Liver (tissue), 9 donors: ENCODE results near the gene FADD. TPM values are rescaled to one million over a fixed set of nuclear protein-coding genes. Genes with fewer than 3 reads are reported as not detected.

Experiments
- DNase-seq: peaks from one replicate; pipeline ENCODE4 v3.0.0-alpha.2; 2017; ENCODE audit warnings: low spot score
- H3K27ac ChIP-seq, 2 donors: one replicate each; pipeline ENCODE4 v1.7.0; 2013; ENCODE audit warnings: inconsistent platforms in 2 of 2, low read length in 2 of 2, control low read depth in 1 of 2, low read depth in 1 of 2, mild to moderate bottlenecking in 1 of 2
- H3K27me3 ChIP-seq, 4 donors: one replicate each; pipeline versions ENCODE4 v1.6.1 to v1.7.0; 2013; ENCODE audit warnings: low read length in 3 of 4, inconsistent platforms in 1 of 4, mild to moderate bottlenecking in 1 of 4, moderate library complexity in 1 of 4; ENCODE audit not compliant: control insufficient read depth in 4 of 4, insufficient read depth in 4 of 4
- H3K36me3 ChIP-seq, 4 donors: one replicate each; pipeline versions ENCODE4 v1.6.1 to v1.7.0; 2013; ENCODE audit warnings: low read length in 3 of 4, mild to moderate bottlenecking in 3 of 4, low read depth in 1 of 4, moderate library complexity in 1 of 4; ENCODE audit not compliant: control insufficient read depth in 4 of 4, insufficient read depth in 3 of 4
- H3K4me1 ChIP-seq, 4 donors: one replicate each; pipeline versions ENCODE4 v1.6.1 to v1.7.0; 2013; ENCODE audit warnings: low read length in 3 of 4, mild to moderate bottlenecking in 3 of 4, moderate library complexity in 1 of 4; ENCODE audit not compliant: control insufficient read depth in 4 of 4, insufficient read depth in 4 of 4
- H3K4me3 ChIP-seq, 3 donors: one replicate each; pipeline versions ENCODE4 v1.6.1 to v1.7.0; 2013; ENCODE audit warnings: low read length in 3 of 3, control low read depth in 1 of 3, low read depth in 1 of 3, mild to moderate bottlenecking in 1 of 3
- H3K9ac ChIP-seq, 2 donors: one replicate each; pipeline ENCODE4 v1.7.0; 2013; ENCODE audit warnings: low read length in 2 of 2, mild to moderate bottlenecking in 2 of 2, moderate library complexity in 2 of 2, control low read depth in 1 of 2, low read depth in 1 of 2
- H3K9me3 ChIP-seq, 4 donors: one replicate each; pipeline versions ENCODE4 v1.6.1 to v1.7.0; 2013; ENCODE audit warnings: low read length in 3 of 4; ENCODE audit not compliant: control insufficient read depth in 4 of 4
- EGR1 ChIP-seq, 2 donors: IDR thresholded peaks; 2 replicates each; pipeline ENCODE4 v1.6.1; 2016 to 2018; ENCODE audit warnings: antibody characterized with exemption in 2 of 2, low read depth in 2 of 2
- HNF4A ChIP-seq, 2 donors: conservative IDR thresholded peaks; 2 replicates each; pipeline ENCODE4 v1.6.1; 2016; ENCODE audit warnings: antibody characterized with exemption in 2 of 2, mild to moderate bottlenecking in 2 of 2
- HNF4G ChIP-seq: IDR thresholded peaks from 2 replicates; pipeline ENCODE4 v1.6.1; 2016; ENCODE audit warnings: antibody characterized with exemption
- JUND ChIP-seq, 2 donors: IDR thresholded peaks; 2 replicates each; pipeline ENCODE4 v1.6.1; 2016; ENCODE audit warnings: antibody characterized with exemption in 2 of 2
- NR2F2 ChIP-seq: IDR thresholded peaks from 2 replicates; pipeline ENCODE4 v1.6.1; 2016; ENCODE audit warnings: antibody characterized with exemption
- RAD21 ChIP-seq, 2 donors: IDR thresholded peaks; 2 replicates each; pipeline ENCODE4 v1.6.1; 2016; ENCODE audit warnings: antibody characterized with exemption in 2 of 2, mild to moderate bottlenecking in 2 of 2
- RXRA ChIP-seq, 2 donors: IDR thresholded peaks; 2 replicates each; pipeline ENCODE4 v1.6.1; 2017 to 2018; ENCODE audit warnings: antibody characterized with exemption in 2 of 2, mild to moderate bottlenecking in 1 of 2
- SP1 ChIP-seq: IDR thresholded peaks from 2 replicates; pipeline ENCODE4 v1.6.1; 2018; ENCODE audit warnings: antibody characterized with exemption, mild to moderate bottlenecking
- YY1 ChIP-seq: IDR thresholded peaks from 2 replicates; pipeline ENCODE4 v1.6.1; 2016; ENCODE audit warnings: antibody characterized with exemption, mild to moderate bottlenecking
- WGBS: extraction: QIAGEN DNeasy Blood & Tissue Kit; methylation state at CpG from one replicate; pipeline ENCODE4 v1.1.7; 2013; 5-methylcytosine and 5-hydroxymethylcytosine counted together
- polyA plus RNA-seq, 2 donors: library from polyadenylated mRNA; stranded (reverse) in 1 of 2; unstranded in 1 of 2; fragments of 200-250 nt in 1 of 2; fragments of >200 nt in 1 of 2; fragmentation: Nextera tagmentation in 1 of 2; extraction: Ambion mirVana in 1 of 2; gene quantifications; one replicate each; pipeline versions ENCODE4 v1.2.1 to v1.2.3, GENCODE V29; 2013 to 2015
- total RNA-seq, 2 donors: library from RNA; depleted of rRNA; stranded (reverse); fragments of >200 nt; gene quantifications; one replicate each; pipeline ENCODE4 v1.2.3, GENCODE V29; 2014
- TF ChIP-seq, protein P1 (sequence below): IDR thresholded peaks from 2 replicates; pipeline ENCODE4 v1.6.1; 2016; ENCODE audit warnings: antibody characterized with exemption, mild to moderate bottlenecking
- TF ChIP-seq, protein P2 (sequence below): IDR thresholded peaks from 2 replicates; pipeline ENCODE4 v1.6.1; 2016; ENCODE audit warnings: antibody characterized with exemption
- TF ChIP-seq, protein P3 (sequence below): IDR thresholded peaks from 2 replicates; pipeline ENCODE4 v1.6.1; 2016; ENCODE audit warnings: antibody characterized with exemption
- TF ChIP-seq, protein P4 (sequence below): IDR thresholded peaks from 2 replicates; pipeline ENCODE4 v1.6.1; 2016; ENCODE audit warnings: antibody characterized with exemption
- donor health status: healthy.
- donor health status: healthy.
- donor health status: healthy.
- donor health status: healthy.
- donor health status: healthy.

The FADD gene
- total and polyA plus RNA-seq, 4 donors: 1.8 to 17.3 (median 14.8) TPM

DNA sequence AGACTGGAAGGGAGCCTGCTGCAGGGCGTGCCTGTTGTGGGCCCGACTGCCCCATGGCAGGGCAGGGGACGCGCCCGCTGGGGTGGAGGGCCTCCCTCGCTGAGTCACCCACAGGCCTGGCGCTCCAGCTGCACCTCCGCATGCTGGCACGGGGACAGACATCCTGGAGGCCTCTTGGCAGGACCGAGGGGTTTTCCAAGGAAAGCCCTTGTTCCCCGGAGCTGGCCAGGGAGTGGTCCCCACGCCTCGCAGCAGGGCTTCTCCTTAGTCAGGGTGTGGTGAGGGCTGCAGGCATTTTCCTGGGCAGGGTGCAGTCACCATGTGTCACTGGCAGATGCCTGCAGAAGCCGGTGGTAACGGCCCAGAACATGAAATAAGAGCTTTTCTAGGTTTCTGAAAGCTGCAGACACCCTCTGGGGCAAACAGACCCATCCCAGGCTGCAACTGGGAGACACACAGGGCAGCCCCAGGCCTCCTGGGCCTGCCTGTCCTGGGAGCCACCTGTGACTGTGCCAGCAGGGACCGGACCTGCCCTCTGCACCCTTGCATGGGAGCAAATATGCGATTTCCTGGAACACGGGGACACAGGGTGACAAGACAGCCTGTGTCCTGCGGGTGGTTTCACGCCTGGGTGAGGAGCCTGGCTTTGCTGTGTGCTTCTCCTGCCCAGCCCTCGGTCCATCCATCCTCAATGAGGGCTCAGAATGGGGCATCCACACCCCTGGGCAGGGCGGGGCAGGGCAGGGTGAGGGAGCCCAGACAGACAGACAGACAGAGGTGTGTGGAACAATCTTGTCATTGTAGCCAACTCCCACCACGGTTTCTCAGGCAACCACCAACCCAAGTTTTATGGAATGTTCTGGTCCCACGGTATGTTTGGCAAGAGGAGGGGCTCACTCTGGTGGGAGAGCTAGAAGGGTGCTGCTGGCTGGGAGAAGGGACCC, 43.2 kb upstream of the FADD start:
- TF ChIP-seq, protein P1, sequence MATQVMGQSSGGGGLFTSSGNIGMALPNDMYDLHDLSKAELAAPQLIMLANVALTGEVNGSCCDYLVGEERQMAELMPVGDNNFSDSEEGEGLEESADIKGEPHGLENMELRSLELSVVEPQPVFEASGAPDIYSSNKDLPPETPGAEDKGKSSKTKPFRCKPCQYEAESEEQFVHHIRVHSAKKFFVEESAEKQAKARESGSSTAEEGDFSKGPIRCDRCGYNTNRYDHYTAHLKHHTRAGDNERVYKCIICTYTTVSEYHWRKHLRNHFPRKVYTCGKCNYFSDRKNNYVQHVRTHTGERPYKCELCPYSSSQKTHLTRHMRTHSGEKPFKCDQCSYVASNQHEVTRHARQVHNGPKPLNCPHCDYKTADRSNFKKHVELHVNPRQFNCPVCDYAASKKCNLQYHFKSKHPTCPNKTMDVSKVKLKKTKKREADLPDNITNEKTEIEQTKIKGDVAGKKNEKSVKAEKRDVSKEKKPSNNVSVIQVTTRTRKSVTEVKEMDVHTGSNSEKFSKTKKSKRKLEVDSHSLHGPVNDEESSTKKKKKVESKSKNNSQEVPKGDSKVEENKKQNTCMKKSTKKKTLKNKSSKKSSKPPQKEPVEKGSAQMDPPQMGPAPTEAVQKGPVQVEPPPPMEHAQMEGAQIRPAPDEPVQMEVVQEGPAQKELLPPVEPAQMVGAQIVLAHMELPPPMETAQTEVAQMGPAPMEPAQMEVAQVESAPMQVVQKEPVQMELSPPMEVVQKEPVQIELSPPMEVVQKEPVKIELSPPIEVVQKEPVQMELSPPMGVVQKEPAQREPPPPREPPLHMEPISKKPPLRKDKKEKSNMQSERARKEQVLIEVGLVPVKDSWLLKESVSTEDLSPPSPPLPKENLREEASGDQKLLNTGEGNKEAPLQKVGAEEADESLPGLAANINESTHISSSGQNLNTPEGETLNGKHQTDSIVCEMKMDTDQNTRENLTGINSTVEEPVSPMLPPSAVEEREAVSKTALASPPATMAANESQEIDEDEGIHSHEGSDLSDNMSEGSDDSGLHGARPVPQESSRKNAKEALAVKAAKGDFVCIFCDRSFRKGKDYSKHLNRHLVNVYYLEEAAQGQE: no peak
- peak; percentile 84 to 86 for TF ChIP-seq HNF4A (conservative IDR thresholded peaks at IDR 0.05)
- TF ChIP-seq JUND (IDR thresholded peaks at IDR 0.05): no peak
- peak in 1 of 2 donors; percentile 51 for TF ChIP-seq RAD21 (IDR thresholded peaks at IDR 0.05)
- peak; percentile 78 for TF ChIP-seq SP1
- peak; percentile 41 for TF ChIP-seq HNF4G
- peak; percentile 85 to 92 for TF ChIP-seq RXRA (IDR thresholded peaks at IDR 0.05)
- peaks cover 0 to 36% (median 13%) of the 10 kb centered on the region in 4 donors for H3K36me3 ChIP-seq
- no peak overlapping the region for H3K9ac ChIP-seq
- no peaks in the 10 kb centered on the region for H3K27me3 ChIP-seq
- peak overlapping the region; percentile 25 to 36 for H3K27ac ChIP-seq
- H3K4me3 ChIP-seq: no peak overlapping the region
- WGBS: 66% methylated on average over 24 of the region's 24 CpGs
- peaks cover 9 to 16% (median 12%) of the 10 kb centered on the region in 4 donors for H3K4me1 ChIP-seq
- H3K9me3 ChIP-seq: no peaks in the 10 kb centered on the region
- DNase-seq: no peak

DNA sequence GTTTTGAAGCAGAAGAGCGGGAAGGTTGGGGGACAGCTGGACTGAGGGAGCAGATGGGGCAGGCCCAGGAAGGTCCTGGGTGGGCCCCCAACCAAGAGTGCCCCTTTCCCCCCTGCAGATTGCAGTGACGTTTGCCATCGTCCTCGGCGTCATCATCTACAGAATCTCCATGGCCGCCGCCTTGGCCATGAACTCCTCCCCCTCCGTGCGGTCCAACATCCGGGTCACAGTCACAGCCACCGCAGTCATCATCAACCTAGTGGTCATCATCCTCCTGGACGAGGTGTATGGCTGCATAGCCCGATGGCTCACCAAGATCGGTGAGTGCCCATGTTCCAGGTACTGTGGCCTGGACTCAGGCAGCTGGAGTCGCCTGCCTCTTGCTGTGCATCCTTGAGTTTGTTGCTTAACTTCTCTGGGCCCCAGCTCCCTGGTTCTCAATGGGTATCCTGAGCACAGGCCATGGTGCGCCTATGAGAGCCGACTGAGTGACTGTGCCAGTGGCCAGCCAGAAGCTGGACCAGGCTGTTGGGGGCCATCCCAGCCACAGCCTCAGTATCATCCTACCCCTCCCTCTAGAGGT, 42.0 kb upstream of the FADD start:
- Histone ChIP-seq H3K27ac (no peak overlapping the region), H3K4me1 (peaks cover 9 to 16% (median 12%) of the 10 kb centered on the region in 4 donors), H3K4me3 (no peak overlapping the region), H3K27me3 (no peaks in the 10 kb centered on the region), H3K9me3 (no peaks in the 10 kb centered on the region), H3K36me3 (peaks cover 0 to 36% (median 12%) of the 10 kb centered on the region in 4 donors), H3K9ac (no peak overlapping the region)
- no peak for DNase-seq
- TF ChIP-seq JUND (IDR thresholded peaks at IDR 0.05): no peak
- TF ChIP-seq HNF4G: no peak
- no peak for TF ChIP-seq RXRA (IDR thresholded peaks at IDR 0.05)
- no peak for TF ChIP-seq EGR1 (IDR thresholded peaks at IDR 0.05; ENCODE audit: low read depth in 2 of 2)
- TF ChIP-seq, protein P2, sequence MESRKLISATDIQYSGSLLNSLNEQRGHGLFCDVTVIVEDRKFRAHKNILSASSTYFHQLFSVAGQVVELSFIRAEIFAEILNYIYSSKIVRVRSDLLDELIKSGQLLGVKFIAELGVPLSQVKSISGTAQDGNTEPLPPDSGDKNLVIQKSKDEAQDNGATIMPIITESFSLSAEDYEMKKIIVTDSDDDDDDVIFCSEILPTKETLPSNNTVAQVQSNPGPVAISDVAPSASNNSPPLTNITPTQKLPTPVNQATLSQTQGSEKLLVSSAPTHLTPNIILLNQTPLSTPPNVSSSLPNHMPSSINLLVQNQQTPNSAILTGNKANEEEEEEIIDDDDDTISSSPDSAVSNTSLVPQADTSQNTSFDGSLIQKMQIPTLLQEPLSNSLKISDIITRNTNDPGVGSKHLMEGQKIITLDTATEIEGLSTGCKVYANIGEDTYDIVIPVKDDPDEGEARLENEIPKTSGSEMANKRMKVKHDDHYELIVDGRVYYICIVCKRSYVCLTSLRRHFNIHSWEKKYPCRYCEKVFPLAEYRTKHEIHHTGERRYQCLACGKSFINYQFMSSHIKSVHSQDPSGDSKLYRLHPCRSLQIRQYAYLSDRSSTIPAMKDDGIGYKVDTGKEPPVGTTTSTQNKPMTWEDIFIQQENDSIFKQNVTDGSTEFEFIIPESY: no peak
- no peak for TF ChIP-seq YY1
- no peak for TF ChIP-seq NR2F2
- TF ChIP-seq RAD21 (IDR thresholded peaks at IDR 0.05): no peak
- TF ChIP-seq, protein P3, sequence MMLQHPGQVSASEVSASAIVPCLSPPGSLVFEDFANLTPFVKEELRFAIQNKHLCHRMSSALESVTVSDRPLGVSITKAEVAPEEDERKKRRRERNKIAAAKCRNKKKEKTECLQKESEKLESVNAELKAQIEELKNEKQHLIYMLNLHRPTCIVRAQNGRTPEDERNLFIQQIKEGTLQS: no peak
- no peak for TF ChIP-seq SP1
- TF ChIP-seq, protein P4, sequence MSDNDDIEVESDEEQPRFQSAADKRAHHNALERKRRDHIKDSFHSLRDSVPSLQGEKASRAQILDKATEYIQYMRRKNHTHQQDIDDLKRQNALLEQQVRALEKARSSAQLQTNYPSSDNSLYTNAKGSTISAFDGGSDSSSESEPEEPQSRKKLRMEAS: no peak
- TF ChIP-seq, protein P1: no peak
- WGBS: 95% methylated on average over 17 of the region's 17 CpGs
